ENCODE results near the gene RASSF4. TPM values are rescaled to one million over a fixed set of nuclear protein-coding genes. Genes with fewer than 3 reads are reported as not detected.
A peak's percentile ranks its signal among the peaks of the same experiment; 100 is the strongest.

RASSF4 gene
- total RNA-seq, 1 experiment from 2014 or later: not detected

DNA sequence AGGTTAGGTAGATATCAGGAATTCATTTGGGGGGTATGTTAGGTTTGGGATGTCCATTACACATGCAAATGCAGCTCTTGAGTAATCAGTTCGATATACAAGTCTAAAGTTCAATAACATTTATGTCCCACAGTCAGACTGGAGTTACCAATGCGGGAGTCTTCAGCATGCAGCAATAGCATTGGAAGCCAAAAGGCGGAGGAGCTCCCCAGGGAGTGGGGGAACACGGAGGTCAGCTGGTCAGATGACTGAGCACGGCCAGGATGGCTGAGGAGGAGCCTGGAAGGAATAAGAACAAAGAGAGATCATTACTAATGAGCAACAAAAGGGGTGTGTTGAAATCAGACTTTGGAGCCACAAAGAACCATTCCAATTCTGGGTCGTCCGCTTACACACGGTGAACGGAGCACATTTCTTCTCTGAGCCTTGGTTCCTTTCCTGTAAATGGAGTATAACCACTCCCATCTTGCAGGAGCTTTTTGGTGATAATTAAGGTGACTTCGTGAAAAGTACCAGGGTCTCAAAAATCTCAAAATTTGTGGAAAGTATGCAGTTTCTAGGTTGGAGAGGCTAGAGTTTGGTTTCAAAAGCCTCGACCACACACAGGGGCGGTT, 40.6 kb downstream of the RASSF4 start:
- no peak for DNase-seq (ENCODE audit: unreplicated experiment)
- ChIA-PET POLR2A (interaction anchor here (1.1 kb wide), 1 partner anchor 20 kb away, joined by 3 read pairs; no protein-coding TSS in a partner anchor), CTCF (interaction anchor here (0.7 to 1.7 kb wide), 2 partner anchors 68 to 1263 kb away, joined by 3 to 6 read pairs; no protein-coding TSS in a partner anchor)
- no peaks in the 10 kb centered on the region for H3K9me3 Mint-ChIP-seq (ENCODE audit: unreplicated experiment)
- BruUV-seq (replicated peaks): TSS peak; percentile 59
- peaks cover 20% of the 10 kb centered on the region for H3K36me3 Mint-ChIP-seq (ENCODE audit: insufficient read depth, unreplicated experiment)
- peaks cover 26% of the 10 kb centered on the region for H3K4me1 Mint-ChIP-seq (ENCODE audit: insufficient read depth, unreplicated experiment)
- H3K27me3 Mint-ChIP-seq (ENCODE audit: insufficient read depth, unreplicated experiment): no peaks in the 10 kb centered on the region
- H3K4me3 Mint-ChIP-seq (ENCODE audit: unreplicated experiment): peak overlapping the region; percentile 76
- intact Hi-C loops (cut with micrococcal nuclease): loop anchor here (2.0 to 10.0 kb wide), 3 partner anchors 19 to 1025 kb away; no protein-coding TSS in a partner anchor
- TF ChIP-seq, protein P1, sequence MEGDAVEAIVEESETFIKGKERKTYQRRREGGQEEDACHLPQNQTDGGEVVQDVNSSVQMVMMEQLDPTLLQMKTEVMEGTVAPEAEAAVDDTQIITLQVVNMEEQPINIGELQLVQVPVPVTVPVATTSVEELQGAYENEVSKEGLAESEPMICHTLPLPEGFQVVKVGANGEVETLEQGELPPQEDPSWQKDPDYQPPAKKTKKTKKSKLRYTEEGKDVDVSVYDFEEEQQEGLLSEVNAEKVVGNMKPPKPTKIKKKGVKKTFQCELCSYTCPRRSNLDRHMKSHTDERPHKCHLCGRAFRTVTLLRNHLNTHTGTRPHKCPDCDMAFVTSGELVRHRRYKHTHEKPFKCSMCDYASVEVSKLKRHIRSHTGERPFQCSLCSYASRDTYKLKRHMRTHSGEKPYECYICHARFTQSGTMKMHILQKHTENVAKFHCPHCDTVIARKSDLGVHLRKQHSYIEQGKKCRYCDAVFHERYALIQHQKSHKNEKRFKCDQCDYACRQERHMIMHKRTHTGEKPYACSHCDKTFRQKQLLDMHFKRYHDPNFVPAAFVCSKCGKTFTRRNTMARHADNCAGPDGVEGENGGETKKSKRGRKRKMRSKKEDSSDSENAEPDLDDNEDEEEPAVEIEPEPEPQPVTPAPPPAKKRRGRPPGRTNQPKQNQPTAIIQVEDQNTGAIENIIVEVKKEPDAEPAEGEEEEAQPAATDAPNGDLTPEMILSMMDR (IDR thresholded peaks at IDR 0.05; ENCODE audit: unreplicated experiment): no peak
- H3K27ac Mint-ChIP-seq (ENCODE audit: low read depth, unreplicated experiment): peak overlapping the region; percentile 67

DNA sequence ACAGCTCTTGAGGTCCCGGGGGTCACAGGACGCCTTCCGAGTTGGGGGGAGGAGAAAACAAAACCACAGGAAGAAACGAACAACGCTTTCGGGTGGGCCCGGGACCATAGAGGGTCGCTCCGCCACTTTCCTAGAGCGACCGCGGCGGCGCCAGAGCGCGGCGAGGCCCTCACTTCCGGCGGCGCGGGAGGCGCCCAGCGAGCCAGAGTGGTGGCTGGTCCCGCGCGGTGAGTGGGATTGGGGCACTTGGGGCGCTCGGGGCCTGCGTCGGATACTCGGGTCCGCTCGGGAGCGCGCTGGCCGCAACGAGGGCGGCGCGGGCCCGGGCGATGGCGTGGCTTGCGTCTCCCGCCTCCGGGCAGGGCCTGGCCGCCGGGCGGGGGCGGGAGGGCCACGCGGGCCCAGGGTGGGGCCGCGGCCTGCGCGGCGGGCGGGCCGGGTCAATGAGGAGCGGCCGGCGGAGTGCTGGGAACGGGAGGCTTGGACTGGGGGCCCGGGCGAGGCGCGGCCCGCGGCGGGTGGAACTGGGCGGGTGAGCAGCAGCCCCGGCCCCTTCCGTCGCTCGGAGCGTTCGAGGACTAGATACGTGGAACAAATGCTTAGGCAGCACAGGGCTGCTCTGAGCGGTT, 41.3 kb downstream of the RASSF4 start, which contains the start of gene ZNF22:
TSS of gene ZNF22 (plus strand) at position 172 of the 629 bp plus-strand sequence. CDS start 2,446 bp downstream, outside the sequence.
- H3K36me3 Mint-ChIP-seq (ENCODE audit: insufficient read depth, unreplicated experiment): peaks cover 20% of the 10 kb centered on the region
- peak within 1 kb of the TSS; percentile 67 for H3K27ac Mint-ChIP-seq (ENCODE audit: low read depth, unreplicated experiment)
- H3K4me3 Mint-ChIP-seq (ENCODE audit: unreplicated experiment): peak within 1 kb of the TSS; percentile 76
- ChIA-PET CTCF (interaction anchor here (0.7 to 1.7 kb wide), 6 partner anchors 9 to 1346 kb away, joined by 3 to 6 read pairs (median 4); partner anchors contain the start of gene DEPP1), POLR2A (interaction anchor here (1.1 kb wide), 1 partner anchor 20 kb away, joined by 3 read pairs; no protein-coding TSS in a partner anchor)
- H3K27me3 Mint-ChIP-seq (ENCODE audit: insufficient read depth, unreplicated experiment): no peaks in the 10 kb centered on the region
- no TSS peak for BruUV-seq (replicated peaks)
- peaks cover 26% of the 10 kb centered on the region for H3K4me1 Mint-ChIP-seq (ENCODE audit: insufficient read depth, unreplicated experiment)
- peak; percentile 42 for DNase-seq (ENCODE audit: unreplicated experiment)
- no peaks in the 10 kb centered on the region for H3K9me3 Mint-ChIP-seq (ENCODE audit: unreplicated experiment)
- TF ChIP-seq, protein P1 (IDR thresholded peaks at IDR 0.05; ENCODE audit: unreplicated experiment): no peak
- intact Hi-C loops (cut with micrococcal nuclease): loop anchor here (2.0 to 10.0 kb wide), 3 partner anchors 20 to 1024 kb away; no protein-coding TSS in a partner anchor

DNA sequence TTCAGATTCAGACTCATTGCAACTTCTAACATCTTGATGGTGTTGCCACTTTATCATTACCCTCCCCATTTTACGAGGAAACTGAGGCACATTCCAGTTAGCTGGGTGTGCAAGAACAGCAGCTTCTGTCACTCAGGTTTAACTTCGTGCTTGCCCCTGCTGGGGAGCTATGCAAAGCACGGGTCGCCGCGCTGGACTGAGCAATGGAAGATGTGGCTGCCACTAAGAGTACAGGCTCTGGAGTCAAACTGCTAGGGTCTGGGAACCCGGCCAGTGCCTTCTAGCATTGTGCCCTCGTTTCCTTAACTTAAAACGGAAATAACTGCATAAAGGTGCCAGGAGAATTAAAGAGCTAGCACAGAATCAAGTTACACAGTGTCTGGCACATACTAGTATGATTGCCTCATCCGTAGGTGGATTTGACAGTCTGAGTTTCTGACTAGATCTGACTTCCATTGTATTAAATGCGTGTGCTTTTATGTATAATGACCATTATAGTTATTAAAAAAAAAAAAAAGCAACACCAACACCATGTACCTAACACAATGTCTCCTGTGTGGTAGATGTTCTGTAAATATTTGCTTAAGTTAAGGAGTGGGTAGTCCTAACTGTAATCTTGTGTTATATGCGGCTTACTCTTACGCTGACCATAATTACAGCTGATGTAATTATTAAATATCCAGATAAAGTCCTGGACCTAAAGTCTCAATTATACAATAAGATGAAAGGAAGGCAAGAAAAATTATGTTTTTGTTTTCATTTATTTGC, 42.0 kb downstream of the RASSF4 start:
- Mint-ChIP-seq H3K27me3 (ENCODE audit: insufficient read depth, unreplicated experiment) (no peaks in the 10 kb centered on the region), H3K36me3 (ENCODE audit: insufficient read depth, unreplicated experiment) (peaks cover 20% of the 10 kb centered on the region), H3K4me3 (ENCODE audit: unreplicated experiment) (peak overlapping the region; percentile 76), H3K9me3 (ENCODE audit: unreplicated experiment) (no peaks in the 10 kb centered on the region), H3K27ac (ENCODE audit: low read depth, unreplicated experiment) (peak overlapping the region; percentile 16), H3K4me1 (ENCODE audit: insufficient read depth, unreplicated experiment) (peaks cover 26% of the 10 kb centered on the region)
- BruUV-seq (replicated peaks): no TSS peak
- intact Hi-C loops (cut with micrococcal nuclease): loop anchor here (2.0 to 10.0 kb wide), 3 partner anchors 21 to 1023 kb away; no protein-coding TSS in a partner anchor
- TF ChIP-seq, protein P1 (IDR thresholded peaks at IDR 0.05; ENCODE audit: unreplicated experiment): peak; percentile 14
- CTCF ChIA-PET: interaction anchor here (0.6 to 1.7 kb wide), 12 partner anchors 10 to 1347 kb away, joined by 3 to 6 read pairs (median 3); partner anchors contain the start of gene DEPP1
- POLR2A ChIA-PET: interaction anchor here (0.5 kb wide), 1 partner anchor 1353 kb away, joined by 3 read pairs; no protein-coding TSS in a partner anchor
- peak; percentile 95 for DNase-seq (ENCODE audit: unreplicated experiment)
